Caco-2 (cell line): ENCODE results near the gene GREM2. TPM values are rescaled to one million over a fixed set of nuclear protein-coding genes. Genes with fewer than 3 reads are reported as not detected.

Experiments used
- BruUV-seq: library from RNA; stranded (reverse); fragments of 400-500 nt; replicated peaks from 2 replicates; lab custom pipeline; 2021; lab: Mats Ljungman, UMichigan
- CTCF ChIA-PET: fragments of 300-600 bp; sonication (Branson Sonifier 250); formaldehyde crosslinking; loops from one replicate; lab custom pipeline; 2022; ENCODE audit warnings: antibody characterized with exemption; lab: Charles Lee
- POLR2A ChIA-PET: fragments of 300-600 bp; sonication (Branson Sonifier 250); formaldehyde crosslinking; loops from one replicate; lab custom pipeline; 2022; ENCODE audit warnings: antibody characterized with exemption; lab: Charles Lee
- DNase-seq, 2 experiments: peaks; one replicate each; pipeline versions ENCODE4 v3.0.0 to v3.0.0-alpha.2; 2020 to 2022
- H3K27me3 ChIP-seq: replicated peaks from 2 replicates; pipeline ENCODE4 v1.6.0; 2011; ENCODE audit warnings: low read length; ENCODE audit not compliant: control insufficient read depth, insufficient read depth
- H3K36me3 ChIP-seq: 2 replicates; pipeline ENCODE4 v1.5.1; 2011; ENCODE audit warnings: low read length; ENCODE audit not compliant: control insufficient read depth, insufficient read depth
- H3K4me1 ChIP-seq: fragments of 250-450 bp; sonication (Bioruptor Pico); 2 replicates; pipeline ENCODE4 v1.5.1; 2020; ENCODE audit warnings: mild to moderate bottlenecking
- H3K4me3 ChIP-seq: 2 replicates; pipeline ENCODE4 v1.5.1; 2011; ENCODE audit warnings: low read depth, mild to moderate bottlenecking, control low read depth, low read length
- H3K9me3 ChIP-seq: fragments of 250-450 bp; sonication (Bioruptor Pico); 2 replicates; pipeline ENCODE4 v1.5.1; 2020; ENCODE audit warnings: mild to moderate bottlenecking, moderate library complexity
- H3K27ac Mint-ChIP-seq: one replicate; pipeline ENCODE4 v1.8.0; 2022; ENCODE audit warnings: mixed read lengths; ENCODE audit not compliant: unreplicated experiment
- H3K27me3 Mint-ChIP-seq: one replicate; pipeline ENCODE4 v1.8.0; 2022; ENCODE audit warnings: mixed read lengths; ENCODE audit not compliant: insufficient read depth, unreplicated experiment
- H3K36me3 Mint-ChIP-seq: one replicate; pipeline ENCODE4 v1.8.0; 2022; ENCODE audit warnings: mild to moderate bottlenecking, mixed read lengths; ENCODE audit not compliant: insufficient read depth, unreplicated experiment
- H3K4me1 Mint-ChIP-seq: one replicate; pipeline ENCODE4 v1.8.0; 2022; ENCODE audit warnings: low read depth, mixed read lengths; ENCODE audit not compliant: unreplicated experiment
- H3K4me3 Mint-ChIP-seq: one replicate; pipeline ENCODE4 v1.8.0; 2022; ENCODE audit warnings: mild to moderate bottlenecking, moderate library complexity, mixed read lengths; ENCODE audit not compliant: unreplicated experiment
- H3K9me3 Mint-ChIP-seq: one replicate; pipeline ENCODE4 v1.8.0; 2022; ENCODE audit warnings: mixed read lengths; ENCODE audit not compliant: unreplicated experiment
- CTCF ChIP-seq, 2 experiments: fragments of 200-600 bp in 1 of 2; IDR thresholded peaks; 1 replicate in 1 of 2; 2 replicates in 1 of 2; pipeline versions ENCODE4 v1.5.1 to v1.8.0; 2011 to 2022; ENCODE audit warnings: antibody characterized with exemption in 1 of 2, control low read depth in 1 of 2, inconsistent platforms in 1 of 2, low read depth in 1 of 2, low read length in 1 of 2, mild to moderate bottlenecking in 1 of 2, moderate library complexity in 1 of 2; ENCODE audit not compliant: insufficient read depth in 1 of 2, severe bottlenecking in 1 of 2, unreplicated experiment in 1 of 2
- intact Hi-C: fragments of 100-400 bp; cut with micrococcal nuclease; formaldehyde crosslinking; loops from one replicate; pipeline ENCODE4 v1.10.0; 2022; ENCODE audit not compliant: unreplicated experiment
- total RNA-seq: library from RNA; stranded (reverse); gene quantifications from 2 replicates; pipeline ENCODE4 v1.2.3, GENCODE V29; 2022

The GREM2 gene
- total RNA-seq, 1 experiment from 2014 or later = 0.36 TPM

- Mint-ChIP-seq H3K9me3 (no peaks in the 10 kb centered on the region), H3K27ac (no peak overlapping the region), H3K36me3 (no peaks in the 10 kb centered on the region), H3K4me1 (peaks cover 7% of the 10 kb centered on the region), H3K4me3 (no peak overlapping the region), H3K27me3 (no peaks in the 10 kb centered on the region)
- no peak for DNase-seq
- no peak for TF ChIP-seq CTCF (IDR thresholded peaks at IDR 0.05; ENCODE audit: insufficient read depth in 1 of 2, low read depth in 1 of 2, low read length in 1 of 2, severe bottlenecking in 1 of 2, unreplicated experiment in 1 of 2)
- ChIA-PET POLR2A (interaction anchor here (0.6 kb wide), 1 partner anchor 227 kb away, joined by 3 read pairs; no protein-coding TSS in a partner anchor), CTCF (no interaction called here)
- no peak overlapping the region for H3K4me3 ChIP-seq
- H3K4me1 ChIP-seq = peaks cover 4% of the 10 kb centered on the region; the same call in 1 of the 2 replicates
- intact Hi-C loops = no loop called here
- no peaks in the 10 kb centered on the region for H3K27me3 ChIP-seq
- no peaks in the 10 kb centered on the region for H3K36me3 ChIP-seq
- H3K9me3 ChIP-seq = no peaks in the 10 kb centered on the region
- BruUV-seq = no TSS peak
Measured at GRCh38 chr1:240591078-240591477, 20.9 kb downstream of the GREM2 start.

GRCh38 chr1:240589585-240590110, 22.3 kb downstream of the GREM2 start:
- BruUV-seq = no TSS peak
- no peaks in the 10 kb centered on the region for H3K9me3 Mint-ChIP-seq
- intact Hi-C loops = no loop called here
- no peaks in the 10 kb centered on the region for H3K9me3 ChIP-seq
- no peak overlapping the region for H3K4me3 Mint-ChIP-seq
- no peak for TF ChIP-seq CTCF (IDR thresholded peaks at IDR 0.05; ENCODE audit: insufficient read depth in 1 of 2, low read depth in 1 of 2, low read length in 1 of 2, severe bottlenecking in 1 of 2, unreplicated experiment in 1 of 2)
- H3K27me3 Mint-ChIP-seq = no peaks in the 10 kb centered on the region
- H3K4me1 Mint-ChIP-seq = no peaks in the 10 kb centered on the region
- POLR2A ChIA-PET = interaction anchor here (0.6 kb wide), 1 partner anchor 65 kb away, joined by 3 read pairs; no protein-coding TSS in a partner anchor
- H3K4me3 ChIP-seq = no peak overlapping the region
- H3K36me3 Mint-ChIP-seq = no peaks in the 10 kb centered on the region
- no peak overlapping the region for H3K27ac Mint-ChIP-seq
- CTCF ChIA-PET = no interaction called here
- no peaks in the 10 kb centered on the region for H3K27me3 ChIP-seq
- no peaks in the 10 kb centered on the region for H3K4me1 ChIP-seq
- no peaks in the 10 kb centered on the region for H3K36me3 ChIP-seq
- DNase-seq = no peak

- H3K4me1 Mint-ChIP-seq = no peaks in the 10 kb centered on the region
- Histone ChIP-seq H3K4me1 (no peaks in the 10 kb centered on the region), H3K9me3 (no peaks in the 10 kb centered on the region), H3K27me3 (no peaks in the 10 kb centered on the region), H3K36me3 (no peaks in the 10 kb centered on the region), H3K4me3 (no peak overlapping the region)
- H3K4me3 Mint-ChIP-seq = no peak overlapping the region
- ChIA-PET POLR2A (no interaction called here), CTCF (no interaction called here)
- no peaks in the 10 kb centered on the region for H3K9me3 Mint-ChIP-seq
- no peak overlapping the region for H3K27ac Mint-ChIP-seq
- BruUV-seq = no TSS peak
- DNase-seq = no peak
- no peaks in the 10 kb centered on the region for H3K36me3 Mint-ChIP-seq
- intact Hi-C loops = no loop called here
- no peak for TF ChIP-seq CTCF (IDR thresholded peaks at IDR 0.05; ENCODE audit: insufficient read depth in 1 of 2, low read depth in 1 of 2, low read length in 1 of 2, severe bottlenecking in 1 of 2, unreplicated experiment in 1 of 2)
- no peaks in the 10 kb centered on the region for H3K27me3 Mint-ChIP-seq
Measured at GRCh38 chr1:240586006-240586405, 25.9 kb downstream of the GREM2 start.
